Suppressor macrophage treated with lipopolysaccharide for 1 hour (primary cell): Measurements from ENCODE around the gene BICDL2.
"Not testable (repeated sequence)": the region's sequence is repeated elsewhere in the genome, so short reads cannot be mapped to it uniquely, and the experiment has no call there.

Experiments
- DNase-seq, 3 donors: peaks; one replicate each; pipeline ENCODE4 v3.0.0-alpha.2; 2020 to 2022

BICDL2 gene

DNA sequence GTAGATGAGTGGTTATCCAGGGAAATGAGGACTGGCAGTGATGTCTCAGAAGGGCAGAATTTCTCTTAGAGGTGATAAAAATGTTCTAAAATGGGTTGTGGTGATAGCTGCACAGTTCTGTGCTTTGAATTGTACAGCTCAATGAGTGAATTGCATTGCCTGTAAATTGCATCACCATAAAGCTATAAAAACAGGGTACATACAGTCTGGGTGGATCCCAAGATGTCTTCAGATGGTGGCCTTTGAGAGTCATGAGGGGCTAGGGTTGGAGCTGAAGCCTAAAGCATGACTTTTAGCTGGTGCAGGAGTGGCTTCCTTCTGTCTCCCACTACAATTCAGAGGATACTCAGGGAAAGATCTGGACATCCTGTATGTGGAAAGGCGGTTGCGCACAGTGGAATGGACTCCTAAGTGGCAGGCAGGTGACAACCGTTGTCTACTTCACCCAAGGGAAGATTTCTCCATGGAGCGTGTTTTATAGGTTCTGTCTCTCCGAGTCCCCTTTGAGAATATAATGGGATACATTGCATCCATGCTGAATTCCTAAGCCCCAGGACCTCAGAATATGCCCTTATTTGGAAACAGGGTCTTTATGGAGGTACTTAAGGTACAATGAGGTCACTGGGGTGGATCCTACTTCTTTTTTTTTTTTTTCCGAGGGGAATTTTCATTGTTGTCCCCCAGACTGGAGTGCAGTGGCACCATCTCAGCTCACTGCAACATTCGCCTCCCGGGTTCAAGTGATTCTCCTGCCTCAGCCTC, 27.1 kb upstream of the BICDL2 start:
- DNase-seq = no peak

DNA sequence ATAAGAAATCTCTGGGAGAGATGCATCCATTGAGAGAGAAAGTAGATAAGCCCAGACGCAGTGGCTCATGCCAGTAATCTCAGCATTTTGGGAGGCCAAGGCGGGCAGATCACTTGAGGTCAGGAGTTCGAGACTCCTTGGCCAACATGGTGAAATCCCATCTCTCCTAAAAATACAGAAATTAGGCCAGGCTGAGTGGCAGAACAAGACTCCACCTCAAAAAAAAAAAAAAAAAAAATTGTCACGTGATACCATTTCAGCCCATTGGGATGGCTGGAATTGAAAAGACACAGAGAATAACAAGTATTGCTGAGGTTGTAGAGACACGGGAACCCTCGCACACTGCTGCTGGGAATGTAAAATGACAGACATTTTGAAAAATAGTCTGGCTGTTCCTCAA, 25.8 kb upstream of the BICDL2 start:
- no peak for DNase-seq

DNA sequence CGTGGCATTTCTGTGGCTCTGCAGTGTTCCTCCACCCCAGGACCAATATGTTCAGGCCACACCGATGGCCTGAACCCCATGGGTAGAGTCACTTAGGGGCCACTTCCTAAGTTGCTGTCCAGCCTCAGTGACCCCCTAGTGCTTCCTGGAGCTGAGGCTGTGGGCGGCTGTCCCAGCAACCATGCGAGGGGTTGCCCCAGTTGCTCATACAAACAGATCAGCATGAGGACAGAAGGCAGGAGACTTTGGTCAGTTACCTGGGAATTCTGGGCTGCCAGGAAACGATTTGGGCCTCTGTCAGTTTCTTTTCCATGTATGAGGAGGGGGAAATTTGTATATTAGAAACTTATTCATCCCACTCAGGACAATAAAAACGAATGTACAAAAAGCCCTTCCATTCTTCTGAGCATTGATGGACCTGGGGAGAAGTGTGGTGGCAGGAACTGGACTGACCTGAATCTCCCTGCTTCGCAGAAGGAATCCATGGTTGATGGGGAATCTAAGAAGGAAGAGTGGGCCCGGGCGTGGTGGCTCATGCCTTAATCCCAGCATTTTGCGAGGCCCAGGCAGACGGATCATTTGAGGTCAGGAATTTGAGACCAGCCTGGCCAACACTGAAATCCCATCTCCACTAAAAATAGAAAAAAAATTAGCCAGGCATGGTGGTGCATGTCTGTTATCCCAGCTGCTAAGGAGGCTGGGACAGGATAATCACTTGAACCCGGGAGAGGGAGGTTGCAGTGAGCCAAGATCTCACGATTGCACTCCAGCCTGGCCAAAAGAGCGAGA, 23.8 kb upstream of the BICDL2 start:
- peak in 1 of 3 donors; percentile 24 for DNase-seq

- DNase-seq = no peak
Observed at GRCh38 chr16:3059723-3060242, 23.0 kb upstream of the BICDL2 start.

DNA sequence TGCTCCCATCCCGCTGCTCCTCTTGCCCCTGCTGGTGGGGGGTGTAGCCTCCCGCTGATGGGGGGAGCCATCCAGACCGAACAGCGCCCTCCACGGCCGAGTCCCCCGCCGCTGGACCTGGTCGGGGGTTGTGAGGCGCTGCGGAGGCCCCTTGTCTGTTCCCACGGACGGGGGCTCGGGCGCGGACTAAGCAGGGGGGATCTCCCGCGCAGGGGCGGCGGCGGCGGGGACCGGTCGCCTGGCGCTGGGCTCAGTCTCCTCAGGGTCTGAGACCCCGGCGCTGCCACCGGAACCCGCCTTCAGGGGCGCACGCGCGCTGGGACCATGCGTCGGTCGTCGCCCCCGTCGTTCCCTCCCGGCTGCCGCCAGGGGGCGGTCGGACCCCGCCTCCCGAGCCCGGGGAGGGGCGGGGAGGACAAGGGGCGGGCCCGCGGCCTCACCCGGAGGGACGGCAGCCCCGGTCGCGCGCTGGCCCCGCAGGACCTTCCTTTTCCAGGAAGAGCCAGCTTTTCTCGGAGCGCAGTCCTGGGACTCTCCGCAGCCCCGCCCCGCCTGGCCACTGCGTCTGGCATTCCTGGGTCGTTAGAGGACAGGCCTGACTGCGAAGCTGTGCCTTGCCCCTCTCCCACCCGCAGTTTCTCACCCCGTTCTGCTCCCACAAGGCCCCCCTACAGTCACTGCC, 22.4 kb upstream of the BICDL2 start:
- DNase-seq = peak; percentile 96 to 99 (median 96)

DNA sequence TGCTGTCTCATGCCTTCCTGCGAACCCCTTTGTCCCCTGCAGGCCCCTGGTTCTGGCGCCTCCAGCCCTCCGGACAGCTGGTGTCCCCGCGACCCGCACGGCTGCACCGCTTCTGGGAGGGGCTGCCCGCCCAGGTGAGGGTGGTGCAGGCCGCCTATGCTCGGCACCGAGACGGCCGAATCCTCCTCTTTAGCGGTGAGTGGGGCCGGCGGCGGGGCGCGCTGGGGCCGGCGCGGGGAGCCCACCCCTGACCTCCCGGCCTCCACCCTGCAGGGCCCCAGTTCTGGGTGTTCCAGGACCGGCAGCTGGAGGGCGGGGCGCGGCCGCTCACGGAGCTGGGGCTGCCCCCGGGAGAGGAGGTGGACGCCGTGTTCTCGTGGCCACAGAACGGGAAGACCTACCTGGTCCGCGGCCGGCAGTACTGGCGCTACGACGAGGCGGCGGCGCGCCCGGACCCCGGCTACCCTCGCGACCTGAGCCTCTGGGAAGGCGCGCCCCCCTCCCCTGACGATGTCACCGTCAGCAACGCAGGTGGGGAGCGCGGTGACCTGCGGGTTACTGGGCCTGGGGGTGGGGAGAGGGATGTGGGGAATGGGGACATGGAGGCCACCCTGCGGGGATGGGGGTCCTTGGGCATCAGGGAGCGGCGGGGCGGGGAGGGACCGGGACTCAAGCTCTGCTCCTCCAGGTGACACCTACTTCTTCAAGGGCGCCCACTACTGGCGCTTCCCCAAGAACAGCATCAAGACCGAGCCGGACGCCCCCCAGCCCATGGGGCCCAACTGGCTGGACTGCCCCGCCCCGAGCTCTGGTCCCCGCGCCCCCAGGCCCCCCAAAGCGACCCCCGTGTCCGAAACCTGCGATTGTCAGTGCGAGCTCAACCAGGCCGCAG, 21.6 kb upstream of the BICDL2 start:
- peak in 2 of 3 donors; percentile 29 to 42 for DNase-seq

GRCh38 chr16:3057181-3058138, 20.7 kb upstream of the BICDL2 start:
- DNase-seq = peak in 1 of 3 donors; percentile 9

DNA sequence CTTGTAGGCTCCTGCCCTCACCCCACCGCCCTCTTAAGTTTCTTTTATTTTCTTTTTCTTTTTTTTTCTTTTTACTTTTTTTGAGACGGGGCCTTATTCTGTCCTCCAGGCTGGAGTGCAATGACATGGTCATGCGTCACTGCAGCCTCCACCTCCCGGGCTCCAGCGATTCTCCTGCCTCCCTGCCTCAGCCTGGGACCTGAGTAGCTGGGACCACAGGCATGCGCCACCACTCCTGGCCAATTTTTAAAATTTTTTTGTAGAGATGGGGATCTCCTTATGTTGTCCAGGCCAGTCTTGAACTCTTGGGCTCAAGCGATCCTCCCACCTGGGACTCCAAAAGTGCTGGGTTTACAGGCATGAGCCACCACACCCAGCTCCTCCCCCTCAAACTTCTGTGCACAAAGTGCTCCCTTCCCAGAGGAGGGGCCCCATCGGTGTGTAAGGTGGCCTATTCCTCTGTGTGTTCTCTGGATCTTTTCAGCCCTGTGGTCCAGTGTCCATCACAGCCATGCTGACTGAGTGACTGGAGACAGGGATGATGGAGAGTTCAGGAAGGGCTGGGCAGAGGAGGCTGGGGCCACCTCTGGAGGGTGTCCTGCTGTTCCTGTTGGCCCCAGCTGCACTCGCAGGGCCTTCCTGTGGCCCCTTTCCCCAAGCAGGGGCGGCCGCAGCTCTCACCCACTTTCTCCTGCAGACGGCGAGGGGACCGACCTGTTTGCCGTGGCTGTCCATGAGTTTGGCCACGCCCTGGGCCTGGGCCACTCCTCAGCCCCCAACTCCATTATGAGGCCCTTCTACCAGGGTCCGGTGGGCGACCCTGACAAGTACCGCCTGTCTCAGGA, 19.8 kb upstream of the BICDL2 start:
- DNase-seq = no peak

DNA sequence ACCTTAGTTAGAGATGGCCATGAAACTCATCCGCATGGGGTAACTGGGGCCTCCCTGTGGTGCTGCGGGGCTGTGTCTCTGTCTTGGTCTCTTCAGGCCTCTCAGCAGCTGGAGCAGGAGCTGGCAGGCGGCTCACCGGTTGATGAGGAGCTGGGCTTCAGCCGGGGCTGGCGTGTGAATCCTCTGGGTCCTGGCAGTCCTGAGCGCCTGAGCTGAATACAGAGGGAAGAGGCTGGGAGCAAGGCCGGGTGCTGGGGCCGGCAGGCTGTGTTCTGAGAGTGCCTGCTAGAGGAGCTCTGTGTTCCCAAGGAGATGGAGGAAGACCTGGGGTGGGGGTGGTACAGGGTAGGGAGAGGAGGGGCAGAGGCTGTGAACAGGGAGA, 19.0 kb upstream of the BICDL2 start:
- DNase-seq = not testable (repeated sequence)

DNA sequence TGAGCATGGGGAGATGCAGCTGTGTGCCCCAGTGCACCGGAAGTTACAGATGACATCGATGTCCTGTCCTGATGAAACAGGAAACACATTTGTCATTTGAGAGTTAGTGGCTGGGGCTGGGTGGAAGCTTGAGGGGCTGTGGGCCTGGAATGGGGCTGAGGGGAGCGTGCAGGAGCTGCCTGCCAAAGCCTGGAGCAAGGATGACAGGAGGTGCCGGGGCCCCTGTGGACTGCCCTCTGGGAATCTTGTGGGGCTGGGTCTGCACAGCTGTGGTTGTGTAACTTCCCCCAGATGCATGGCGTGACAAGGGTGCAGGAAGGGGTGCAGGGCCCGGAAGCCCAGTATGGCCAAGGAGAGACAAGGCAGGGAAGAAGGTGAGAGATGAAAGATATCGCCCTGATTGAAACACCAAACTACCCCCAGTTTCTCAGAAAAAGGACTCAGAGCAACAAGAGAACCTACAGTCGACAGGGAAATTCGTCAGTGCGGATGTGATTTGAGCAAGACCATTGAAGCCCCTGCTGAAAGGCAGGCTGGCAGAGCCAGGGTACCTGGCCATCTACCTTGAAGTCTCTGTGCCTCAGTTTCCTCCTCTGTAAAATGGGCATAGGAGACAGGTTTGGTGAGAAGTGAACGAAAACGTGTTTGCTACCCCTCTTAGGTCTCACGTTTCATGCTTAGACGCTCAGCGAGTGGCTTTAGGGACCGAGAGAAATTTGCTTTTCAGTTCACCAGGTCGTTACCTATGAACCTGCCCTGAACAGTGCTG, 18.4 kb upstream of the BICDL2 start:
- DNase-seq = peak in 2 of 3 donors; percentile 12 to 30

DNA sequence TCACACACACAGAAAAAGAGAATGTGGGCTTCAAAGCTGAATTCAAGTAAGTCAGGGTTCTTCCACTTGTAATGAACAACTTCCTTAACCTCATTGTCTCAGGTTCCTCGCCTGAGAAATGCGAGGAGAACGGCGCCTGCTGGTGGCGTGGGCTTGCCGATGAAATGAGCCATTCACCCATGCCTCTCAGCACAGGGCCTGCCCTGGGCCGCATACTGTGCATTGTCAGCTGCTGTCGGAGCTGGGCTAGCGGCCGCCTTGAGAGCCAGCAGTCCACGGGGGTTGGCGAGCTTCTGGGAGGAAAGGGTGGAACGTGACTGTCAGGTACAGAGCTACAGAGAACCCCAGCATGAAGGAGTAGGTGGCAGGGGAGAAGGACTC, 16.6 kb upstream of the BICDL2 start:
- not testable (repeated sequence) for DNase-seq

DNA sequence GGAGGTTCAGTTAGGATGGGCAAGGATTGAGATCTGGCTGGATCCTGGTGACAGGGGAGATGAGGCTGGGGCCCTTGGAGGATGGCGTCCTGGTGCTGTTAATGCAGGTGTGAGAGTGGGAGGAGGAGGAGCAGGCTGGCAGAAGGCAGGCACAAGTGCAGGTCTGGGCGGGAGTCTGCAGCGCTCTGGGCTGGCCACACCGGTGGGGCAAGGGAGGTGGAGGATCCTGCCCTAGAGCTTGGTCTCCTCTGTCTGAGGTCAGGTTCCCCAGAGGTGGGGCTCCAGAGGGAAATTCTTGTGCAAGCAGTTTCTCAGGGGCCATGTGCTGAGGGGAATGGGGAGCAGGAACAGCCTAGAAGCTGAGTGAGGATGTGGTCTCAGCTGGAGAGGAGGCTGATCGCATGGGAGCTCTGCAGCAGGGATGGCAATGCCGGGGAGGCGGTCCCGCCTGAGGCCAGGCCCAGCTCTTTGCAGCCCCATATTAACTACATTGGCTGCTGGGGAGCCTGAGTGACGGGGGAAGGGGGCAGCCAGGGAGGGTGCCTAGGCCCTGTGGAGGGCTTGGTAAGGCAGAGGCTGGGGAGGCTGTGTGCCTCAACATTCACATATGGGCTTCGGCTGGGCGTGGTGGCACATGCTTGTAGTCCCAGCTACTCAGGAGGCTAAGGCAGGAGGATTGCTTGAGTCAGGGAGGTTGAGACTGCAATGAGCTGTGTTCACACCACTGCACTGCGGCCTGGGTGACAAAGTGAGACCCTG, 16.0 kb upstream of the BICDL2 start:
- not testable (repeated sequence) for DNase-seq

DNA sequence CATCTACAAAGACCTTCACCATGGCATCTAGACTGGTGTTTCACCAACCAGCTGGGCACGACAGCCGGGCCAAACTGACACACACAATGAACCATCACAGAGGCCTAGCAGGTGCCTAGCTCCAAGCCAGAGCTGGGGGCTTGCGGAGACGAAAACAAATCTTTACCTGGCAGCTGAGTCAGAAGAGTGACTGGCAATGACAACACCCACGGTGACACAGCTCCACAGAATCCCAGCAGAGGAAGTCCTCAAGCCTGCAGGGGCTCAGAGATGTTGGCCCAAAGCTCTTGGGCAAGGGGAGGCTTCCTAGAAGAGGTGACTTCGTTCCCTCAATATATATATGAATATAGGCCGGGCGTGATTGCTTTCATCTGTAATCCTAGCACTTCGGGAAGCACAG, 14.8 kb upstream of the BICDL2 start:
- peak; percentile 38 to 48 (median 41) for DNase-seq

GRCh38 chr16:3051009-3051408, 14.3 kb upstream of the BICDL2 start:
- no peak for DNase-seq

DNA sequence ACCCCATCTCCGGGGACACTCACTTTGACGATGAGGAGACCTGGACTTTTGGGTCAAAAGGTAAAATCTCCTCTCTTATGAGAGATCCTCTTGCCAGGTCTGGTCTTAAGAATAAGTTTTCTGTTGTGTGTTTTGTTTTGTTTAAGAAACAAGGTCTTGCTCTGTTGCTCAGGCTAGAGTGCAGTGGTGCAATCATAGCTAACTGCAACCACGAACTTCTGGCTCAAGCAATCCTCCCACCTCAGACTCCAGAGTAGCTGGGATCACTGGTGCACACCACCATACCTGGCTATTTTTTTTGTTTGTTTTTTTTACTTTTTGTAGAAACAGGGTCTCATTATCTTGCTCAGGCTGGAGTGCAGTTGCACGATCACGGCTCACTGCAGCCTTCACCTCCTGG, 13.7 kb upstream of the BICDL2 start:
- DNase-seq = no peak

DNA sequence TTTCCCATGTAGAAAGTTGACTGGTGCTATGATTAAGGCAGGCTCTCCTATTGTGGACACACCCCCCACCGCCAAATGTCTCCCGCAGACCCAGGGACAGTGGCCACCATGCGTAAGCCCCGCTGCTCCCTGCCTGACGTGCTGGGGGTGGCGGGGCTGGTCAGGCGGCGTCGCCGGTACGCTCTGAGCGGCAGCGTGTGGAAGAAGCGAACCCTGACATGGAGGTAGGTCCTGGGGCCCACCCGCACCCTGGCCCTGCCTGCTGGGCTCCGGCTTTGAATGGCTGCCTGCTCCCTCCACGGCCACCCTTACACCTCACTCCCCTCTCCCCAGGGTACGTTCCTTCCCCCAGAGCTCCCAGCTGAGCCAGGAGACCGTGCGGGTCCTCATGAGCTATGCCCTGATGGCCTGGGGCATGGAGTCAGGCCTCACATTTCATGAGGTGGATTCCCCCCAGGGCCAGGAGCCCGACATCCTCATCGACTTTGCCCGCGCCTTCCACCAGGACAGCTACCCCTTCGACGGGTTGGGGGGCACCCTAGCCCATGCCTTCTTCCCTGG, 13.3 kb upstream of the BICDL2 start:
- DNase-seq = no peak

GRCh38 chr16:3047387-3047720, 10.6 kb upstream of the BICDL2 start:
- no peak for DNase-seq

- DNase-seq = peak in 1 of 3 donors; percentile 43
Observed at GRCh38 chr16:3046641-3047386, 10.1 kb upstream of the BICDL2 start.
